ENCODE data around the gene NRXN3. TPM values are rescaled to one million over a fixed set of nuclear protein-coding genes. Genes with fewer than 3 reads are reported as not detected.

NRXN3 gene
- total and polyA plus RNA-seq, 8 donors = 0.29 to 41.1 (median 9.1) TPM

DNA sequence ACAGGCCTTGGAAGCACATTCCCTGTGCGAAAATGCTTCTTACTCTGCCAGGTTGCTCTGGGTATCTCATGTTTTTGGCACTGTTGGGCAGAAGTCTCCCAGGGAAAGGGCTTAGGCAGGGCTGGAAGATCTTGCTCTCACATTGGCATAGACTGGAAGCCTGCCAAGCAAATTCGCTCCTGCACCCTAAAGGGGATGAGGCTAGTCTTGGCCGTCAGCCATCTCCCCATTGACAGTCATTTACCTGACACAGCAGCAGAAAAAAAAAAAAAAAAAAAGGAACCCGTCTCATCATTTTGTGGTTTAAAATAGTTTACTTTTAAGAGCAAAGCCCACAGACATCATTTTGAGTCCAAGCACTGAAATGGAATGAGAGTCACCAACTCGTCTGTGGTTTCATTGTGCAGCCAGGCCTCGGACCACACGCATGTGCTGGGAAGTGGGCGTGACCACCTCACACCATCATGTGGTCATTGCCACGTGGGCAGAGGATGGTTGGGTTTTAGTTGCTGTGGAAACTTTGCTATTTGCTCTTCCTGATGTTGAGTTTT lies 84.8 kb downstream of the NRXN3 start:
- Histone ChIP-seq H3K27ac (no peak overlapping the region), H3K4me3 (no peak overlapping the region), H3K4me1 (no peaks in the 10 kb centered on the region), H3K27me3 (no peaks in the 10 kb centered on the region), H3K36me3 (no peaks in the 10 kb centered on the region), H3K9me3 (no peaks in the 10 kb centered on the region)
- intact Hi-C loops (cut with DNase I; ENCODE audit: low total_unique reads) = no loop called here
- TF ChIP-seq, protein P1, sequence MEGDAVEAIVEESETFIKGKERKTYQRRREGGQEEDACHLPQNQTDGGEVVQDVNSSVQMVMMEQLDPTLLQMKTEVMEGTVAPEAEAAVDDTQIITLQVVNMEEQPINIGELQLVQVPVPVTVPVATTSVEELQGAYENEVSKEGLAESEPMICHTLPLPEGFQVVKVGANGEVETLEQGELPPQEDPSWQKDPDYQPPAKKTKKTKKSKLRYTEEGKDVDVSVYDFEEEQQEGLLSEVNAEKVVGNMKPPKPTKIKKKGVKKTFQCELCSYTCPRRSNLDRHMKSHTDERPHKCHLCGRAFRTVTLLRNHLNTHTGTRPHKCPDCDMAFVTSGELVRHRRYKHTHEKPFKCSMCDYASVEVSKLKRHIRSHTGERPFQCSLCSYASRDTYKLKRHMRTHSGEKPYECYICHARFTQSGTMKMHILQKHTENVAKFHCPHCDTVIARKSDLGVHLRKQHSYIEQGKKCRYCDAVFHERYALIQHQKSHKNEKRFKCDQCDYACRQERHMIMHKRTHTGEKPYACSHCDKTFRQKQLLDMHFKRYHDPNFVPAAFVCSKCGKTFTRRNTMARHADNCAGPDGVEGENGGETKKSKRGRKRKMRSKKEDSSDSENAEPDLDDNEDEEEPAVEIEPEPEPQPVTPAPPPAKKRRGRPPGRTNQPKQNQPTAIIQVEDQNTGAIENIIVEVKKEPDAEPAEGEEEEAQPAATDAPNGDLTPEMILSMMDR (IDR thresholded peaks at IDR 0.05) = no peak
- TF ChIP-seq POLR2A (IDR thresholded peaks at IDR 0.05) (no peak), POLR2AphosphoS5 (IDR thresholded peaks at IDR 0.05) (no peak), EP300 (IDR thresholded peaks at IDR 0.05) (no peak)
- no peak for DNase-seq
- WGBS, 5 donors = 63 to 69% (median 65%) methylated on average over 9 of the region's 9 CpGs

DNA sequence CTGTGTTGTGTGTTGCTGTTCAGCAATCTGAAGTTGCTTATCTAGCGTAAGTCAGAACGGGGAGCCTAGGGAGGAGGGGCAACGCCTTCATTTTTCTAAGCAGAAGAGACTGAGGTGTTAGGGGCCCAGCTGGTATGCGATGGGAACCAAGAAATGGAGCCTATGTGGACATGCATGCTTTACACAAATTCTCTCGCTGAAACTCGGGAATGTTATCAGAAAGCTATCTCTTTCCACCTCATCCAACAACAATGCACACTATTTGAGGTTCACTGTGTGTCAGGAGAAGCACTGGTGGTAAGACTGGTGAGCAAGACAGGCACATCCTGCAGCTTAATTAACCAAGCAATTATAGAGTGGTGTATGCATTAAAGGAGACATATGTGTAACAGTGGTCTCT lies 89.7 kb downstream of the NRXN3 start:
- H3K9me3 ChIP-seq = no peaks in the 10 kb centered on the region
- H3K4me3 ChIP-seq = no peak overlapping the region
- TF ChIP-seq EP300 (IDR thresholded peaks at IDR 0.05) (no peak), POLR2AphosphoS5 (IDR thresholded peaks at IDR 0.05) (no peak), POLR2A (IDR thresholded peaks at IDR 0.05) (no peak)
- TF ChIP-seq, protein P1 (IDR thresholded peaks at IDR 0.05) = no peak
- H3K27me3 ChIP-seq = no peaks in the 10 kb centered on the region
- H3K36me3 ChIP-seq = no peaks in the 10 kb centered on the region
- H3K27ac ChIP-seq = no peak overlapping the region
- intact Hi-C loops (cut with DNase I; ENCODE audit: low total_unique reads) = no loop called here
- DNase-seq = no peak
- 37 to 62% (median 49%) methylated on average over 6 of the region's 6 CpGs for WGBS, 5 donors
- H3K4me1 ChIP-seq = no peaks in the 10 kb centered on the region

DNA sequence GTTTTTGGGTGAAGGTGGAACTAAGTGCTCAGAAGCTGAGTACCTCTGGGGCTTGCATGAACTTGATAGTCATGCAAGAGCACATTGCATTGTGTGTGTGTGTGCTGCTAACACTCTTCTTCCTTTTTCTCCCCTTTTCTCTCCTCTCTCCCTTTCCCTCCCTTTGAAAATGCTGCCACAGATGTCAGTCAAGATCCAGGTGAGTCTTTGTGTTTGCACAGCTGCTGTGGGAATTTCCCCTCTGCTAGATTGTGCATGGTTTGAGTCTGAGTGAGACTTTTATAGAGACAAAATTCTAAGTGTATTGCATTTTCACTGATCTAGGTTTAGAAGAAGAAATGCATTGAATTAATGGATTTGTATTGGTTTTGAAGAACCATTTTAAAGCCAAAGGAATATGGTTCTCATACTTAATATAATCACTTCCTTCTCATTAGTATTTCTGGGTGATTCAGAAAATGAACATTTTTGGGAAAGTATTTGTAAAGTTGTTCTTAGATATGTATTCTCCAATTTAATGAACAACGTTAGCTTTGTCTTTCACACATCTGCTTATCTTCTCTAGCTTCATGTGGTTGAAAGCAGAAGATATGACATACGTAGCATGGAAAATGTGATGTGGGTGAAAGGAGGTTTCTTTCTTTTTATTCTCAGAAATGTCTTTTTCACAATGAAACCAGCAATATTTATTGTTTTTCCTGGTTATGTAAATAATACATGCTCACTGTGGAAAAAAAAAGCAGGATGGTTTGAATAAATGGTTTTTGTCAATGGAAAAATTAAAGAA lies 108.5 kb downstream of the NRXN3 start:
- Histone ChIP-seq H3K9me3 (no peaks in the 10 kb centered on the region), H3K4me1 (no peaks in the 10 kb centered on the region), H3K4me3 (no peak overlapping the region), H3K27ac (no peak overlapping the region), H3K36me3 (no peaks in the 10 kb centered on the region), H3K27me3 (peaks cover 0 to 4% (median 0%) of the 10 kb centered on the region in 3 donors)
- peak in 1 of 2 donors; percentile 19 for DNase-seq
- intact Hi-C loops (cut with DNase I; ENCODE audit: low total_unique reads) = no loop called here
- TF ChIP-seq EP300 (IDR thresholded peaks at IDR 0.05) = no peak
- TF ChIP-seq, protein P1 (IDR thresholded peaks at IDR 0.05) = no peak
- WGBS, 5 donors = 40 to 68% (median 60%) methylated on average over 2 of the region's 2 CpGs

DNA sequence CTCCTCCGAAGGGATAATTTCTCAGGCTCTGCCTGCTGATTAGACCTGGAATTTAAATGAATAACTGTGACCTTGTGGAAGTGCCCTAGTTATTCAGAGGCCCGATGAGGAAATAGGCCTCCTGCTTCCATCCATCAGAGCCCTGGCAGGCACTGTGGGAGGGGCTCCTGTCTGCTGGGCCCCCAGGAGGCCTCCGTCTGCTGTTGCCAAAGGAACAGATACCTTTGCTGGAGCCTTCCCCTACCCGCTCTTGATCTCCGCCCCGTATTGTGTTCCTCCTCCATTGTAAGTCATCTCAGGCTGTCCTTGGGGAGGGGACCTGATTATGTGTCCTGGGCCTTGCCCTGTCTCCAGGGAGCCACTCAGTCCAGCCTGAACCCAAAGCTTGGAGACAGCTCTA lies 112.3 kb downstream of the NRXN3 start:
- DNase-seq = peak in 1 of 2 donors; percentile 12
- H3K27ac ChIP-seq = no peak overlapping the region
- no peak overlapping the region for H3K4me3 ChIP-seq
- intact Hi-C loops (cut with DNase I; ENCODE audit: low total_unique reads) = no loop called here
- TF ChIP-seq, protein P1 (IDR thresholded peaks at IDR 0.05) = no peak
- no peak for TF ChIP-seq POLR2A (IDR thresholded peaks at IDR 0.05)
- TF ChIP-seq POLR2AphosphoS5 (IDR thresholded peaks at IDR 0.05) = no peak
- no peak for TF ChIP-seq EP300 (IDR thresholded peaks at IDR 0.05)
- 53 to 66% (median 61%) methylated on average over 6 of the region's 6 CpGs for WGBS, 5 donors
- no peaks in the 10 kb centered on the region for H3K9me3 ChIP-seq
- H3K4me1 ChIP-seq = no peaks in the 10 kb centered on the region
- H3K36me3 ChIP-seq = no peaks in the 10 kb centered on the region
- H3K27me3 ChIP-seq = peaks cover 0 to 9% (median 0%) of the 10 kb centered on the region in 3 donors

All from stomach (tissue), 9 donors.